Measurements from ENCODE around the gene SNX20.

- TF ChIP-seq CTCF (conservative IDR thresholded peaks at IDR 0.05 in 1 of 2, IDR thresholded peaks at IDR 0.05 in 1 of 2; ENCODE audit: extremely low read depth in 1 of 2, insufficient read depth in 1 of 2, low read depth in 1 of 2, low read length in 2 of 2) (no peak), EZH2 (IDR thresholded peaks at IDR 0.05; ENCODE audit: borderline replicate concordance, low read length) (no peak)
These were observed 40.7 kb upstream of the SNX20 start for GRCh38 chr16:50721549-50722404.

Measured in mammary epithelial cell (primary cell).